ENCODE data around the gene SELENOM. TPM values are rescaled to one million over a fixed set of nuclear protein-coding genes. Genes with fewer than 3 reads are reported as not detected.
"Not testable (repeated sequence)": the region's sequence is repeated elsewhere in the genome, so short reads cannot be mapped to it uniquely, and the experiment has no call there.

The SELENOM gene
- total RNA-seq, 1 donor from 2014 or later: 40.9 TPM

DNA sequence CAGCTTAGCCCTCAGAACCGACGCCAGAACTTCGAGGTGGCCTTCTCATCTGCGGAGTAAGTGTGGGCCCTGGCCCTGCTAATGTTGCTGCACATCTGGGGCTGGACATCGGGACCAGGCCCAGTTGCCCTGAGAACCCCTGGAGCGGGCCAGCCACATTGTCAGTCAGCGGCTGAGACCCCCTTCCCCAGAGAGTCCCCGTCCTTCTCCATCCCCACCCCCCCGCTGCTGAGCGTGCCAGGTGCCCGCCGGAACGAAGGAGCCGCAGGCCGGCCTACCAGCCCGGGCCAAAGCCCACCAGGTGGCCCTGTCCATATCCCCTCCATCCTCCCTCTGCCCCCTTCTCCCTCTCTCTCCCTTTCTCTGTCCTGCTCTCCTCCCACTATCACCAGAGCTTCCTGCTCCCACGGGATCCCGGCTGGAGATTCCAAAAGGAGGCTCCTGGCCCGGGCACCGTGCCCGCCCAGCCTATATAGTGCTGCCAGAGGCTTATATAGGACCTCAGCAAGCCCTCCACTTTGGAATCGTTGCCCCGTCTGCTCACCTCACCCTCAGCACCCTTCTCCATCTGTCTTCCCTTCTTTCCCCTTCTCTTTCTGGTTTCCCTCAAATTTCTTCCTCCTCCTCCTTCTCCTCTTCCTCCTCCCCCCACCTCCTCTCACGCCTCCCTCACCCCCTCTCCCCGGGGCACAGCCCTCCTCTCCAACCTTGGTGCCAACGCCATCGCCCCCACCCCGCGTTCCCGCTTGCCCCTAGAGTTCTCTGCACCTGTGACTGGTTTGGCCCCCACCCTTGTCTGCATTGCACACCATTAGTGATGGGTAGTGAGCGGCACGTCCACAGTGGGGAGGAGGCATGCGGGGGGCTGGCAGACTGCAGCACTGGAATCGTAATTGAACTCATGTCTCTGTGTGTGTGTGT, 7.3 kb downstream of the SELENOM start:
- Mint-ChIP-seq H3K27ac (ENCODE audit: unreplicated experiment) (no peak overlapping the region), H3K4me1 (ENCODE audit: low read depth, unreplicated experiment) (no peaks in the 10 kb centered on the region), H3K36me3 (ENCODE audit: unreplicated experiment) (no peaks in the 10 kb centered on the region), H3K4me3 (ENCODE audit: unreplicated experiment) (no peak overlapping the region), H3K27me3 (ENCODE audit: unreplicated experiment) (peaks cover 6% of the 10 kb centered on the region), H3K9me3 (ENCODE audit: unreplicated experiment) (peaks cover 4% of the 10 kb centered on the region)
- no peak for TF ChIP-seq CTCF (IDR thresholded peaks at IDR 0.05; ENCODE audit: partially characterized antibody, unreplicated experiment)
- no peak for DNase-seq

GRCh38 chr22:31099386-31099785, 8.0 kb downstream of the SELENOM start:
- Mint-ChIP-seq H3K27me3 (ENCODE audit: unreplicated experiment) (peaks cover 6% of the 10 kb centered on the region), H3K4me1 (ENCODE audit: low read depth, unreplicated experiment) (no peaks in the 10 kb centered on the region)

DNA sequence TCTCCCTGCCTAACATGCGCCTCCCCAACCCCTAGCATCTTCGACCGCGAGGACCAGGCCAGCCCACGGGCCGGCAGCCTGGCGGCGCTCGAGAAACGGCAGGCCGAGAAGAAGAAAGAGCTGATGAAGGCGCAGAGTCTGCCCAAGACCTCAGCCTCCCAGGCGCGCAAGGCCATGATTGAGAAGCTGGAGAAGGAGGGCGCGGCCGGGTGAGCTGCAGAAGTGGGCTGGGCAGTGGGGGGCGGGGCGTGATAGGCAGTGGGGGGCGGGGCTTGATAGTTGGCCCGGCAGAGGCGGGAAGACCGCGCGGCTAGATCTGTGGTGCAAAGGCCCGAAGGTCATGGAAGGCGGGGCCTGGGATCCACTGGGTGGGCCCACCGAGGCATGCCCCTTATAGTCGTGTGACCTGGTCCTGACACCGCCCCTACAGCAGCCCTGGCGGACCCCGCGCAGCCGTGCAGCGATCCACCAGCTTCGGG, 8.7 kb downstream of the SELENOM start:
- DNase-seq: peak; percentile 62
- H3K27me3 Mint-ChIP-seq (ENCODE audit: unreplicated experiment): peaks cover 6% of the 10 kb centered on the region
- no peaks in the 10 kb centered on the region for H3K36me3 Mint-ChIP-seq (ENCODE audit: unreplicated experiment)
- H3K4me1 Mint-ChIP-seq (ENCODE audit: low read depth, unreplicated experiment): no peaks in the 10 kb centered on the region
- no peak overlapping the region for H3K27ac Mint-ChIP-seq (ENCODE audit: unreplicated experiment)
- peaks cover 7% of the 10 kb centered on the region for H3K9me3 Mint-ChIP-seq (ENCODE audit: unreplicated experiment)
- TF ChIP-seq CTCF (IDR thresholded peaks at IDR 0.05; ENCODE audit: partially characterized antibody, unreplicated experiment): no peak
- H3K4me3 Mint-ChIP-seq (ENCODE audit: unreplicated experiment): no peak overlapping the region

More at GRCh38 chr22:31099386-31099785, 8.0 kb downstream of the SELENOM start:
- no peak overlapping the region for H3K27ac Mint-ChIP-seq (ENCODE audit: unreplicated experiment)
- no peak overlapping the region for H3K4me3 Mint-ChIP-seq (ENCODE audit: unreplicated experiment)
- no peak for DNase-seq
- H3K9me3 Mint-ChIP-seq (ENCODE audit: unreplicated experiment): peaks cover 7% of the 10 kb centered on the region
- no peaks in the 10 kb centered on the region for H3K36me3 Mint-ChIP-seq (ENCODE audit: unreplicated experiment)
- no peak for TF ChIP-seq CTCF (IDR thresholded peaks at IDR 0.05; ENCODE audit: partially characterized antibody, unreplicated experiment)

DNA sequence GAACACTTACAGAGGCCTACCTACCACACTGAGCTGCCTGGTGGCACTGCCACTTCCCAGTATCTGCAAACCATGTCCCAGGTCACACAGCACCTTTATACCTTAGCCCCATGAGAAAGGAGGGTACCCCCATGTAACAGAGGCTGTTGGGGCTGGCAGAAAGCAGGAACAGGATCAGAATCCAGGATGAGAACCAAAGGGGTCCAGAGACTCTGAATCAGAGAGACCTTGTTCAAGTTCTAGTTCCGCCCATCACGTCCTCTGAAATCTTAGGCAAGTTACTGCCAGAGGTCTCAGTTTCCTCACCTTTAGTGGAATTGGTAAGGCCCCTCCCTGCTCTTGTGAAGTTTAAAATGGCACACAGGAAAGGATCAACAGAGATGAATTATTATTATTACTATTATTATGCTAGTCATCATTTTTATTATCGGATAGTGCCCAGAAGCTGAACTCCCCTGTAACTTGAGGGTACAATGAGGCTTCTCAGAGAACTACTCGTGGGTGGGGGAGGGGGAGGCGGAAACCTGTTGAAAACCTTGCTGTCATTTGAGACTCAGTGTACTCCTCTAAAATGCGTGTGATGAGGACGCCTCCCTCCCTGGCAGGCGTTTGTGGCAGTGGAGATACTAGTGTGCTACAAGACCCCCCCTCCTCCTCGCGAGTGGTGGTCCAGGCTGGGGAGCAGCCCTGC, 9.3 kb downstream of the SELENOM start:
- Mint-ChIP-seq H3K4me1 (ENCODE audit: low read depth, unreplicated experiment) (no peaks in the 10 kb centered on the region), H3K4me3 (ENCODE audit: unreplicated experiment) (no peak overlapping the region), H3K27ac (ENCODE audit: unreplicated experiment) (no peak overlapping the region), H3K27me3 (ENCODE audit: unreplicated experiment) (peaks cover 6% of the 10 kb centered on the region), H3K36me3 (ENCODE audit: unreplicated experiment) (no peaks in the 10 kb centered on the region), H3K9me3 (ENCODE audit: unreplicated experiment) (peaks cover 7% of the 10 kb centered on the region)
- TF ChIP-seq CTCF (IDR thresholded peaks at IDR 0.05; ENCODE audit: partially characterized antibody, unreplicated experiment): no peak
- no peak for DNase-seq

GRCh38 chr22:31097539-31097938, 9.8 kb downstream of the SELENOM start:
- not testable (repeated sequence) for H3K36me3 Mint-ChIP-seq (ENCODE audit: unreplicated experiment); DNase-seq

More at GRCh38 chr22:31097539-31097938, 9.8 kb downstream of the SELENOM start:
- H3K27me3 Mint-ChIP-seq (ENCODE audit: unreplicated experiment); H3K4me1 Mint-ChIP-seq (ENCODE audit: low read depth, unreplicated experiment); H3K4me3 Mint-ChIP-seq (ENCODE audit: unreplicated experiment); H3K9me3 Mint-ChIP-seq (ENCODE audit: unreplicated experiment); H3K27ac Mint-ChIP-seq (ENCODE audit: unreplicated experiment): not testable (repeated sequence)

Data from glutamatergic neuron (in vitro differentiated cells).